ENCODE results near the gene TWNK.
A peak's percentile ranks its signal among the peaks of the same experiment; 100 is the strongest.
"Not testable (repeated sequence)": the region's sequence is repeated elsewhere in the genome, so short reads cannot be mapped to it uniquely, and the experiment has no call there.

TWNK gene

GRCh38 chr10:100972904-100973535, 14.3 kb upstream of the TWNK start:
- DNase-seq (ENCODE audit: low spot score) = no peak
- FAIRE-seq = no peak

GRCh38 chr10:100975397-100975796, 11.9 kb upstream of the TWNK start:
- FAIRE-seq; DNase-seq (ENCODE audit: low spot score): not testable (repeated sequence)

GRCh38 chr10:100976906-100977305, 10.4 kb upstream of the TWNK start:
- no peak for DNase-seq (ENCODE audit: low spot score)
- FAIRE-seq = no peak

DNA sequence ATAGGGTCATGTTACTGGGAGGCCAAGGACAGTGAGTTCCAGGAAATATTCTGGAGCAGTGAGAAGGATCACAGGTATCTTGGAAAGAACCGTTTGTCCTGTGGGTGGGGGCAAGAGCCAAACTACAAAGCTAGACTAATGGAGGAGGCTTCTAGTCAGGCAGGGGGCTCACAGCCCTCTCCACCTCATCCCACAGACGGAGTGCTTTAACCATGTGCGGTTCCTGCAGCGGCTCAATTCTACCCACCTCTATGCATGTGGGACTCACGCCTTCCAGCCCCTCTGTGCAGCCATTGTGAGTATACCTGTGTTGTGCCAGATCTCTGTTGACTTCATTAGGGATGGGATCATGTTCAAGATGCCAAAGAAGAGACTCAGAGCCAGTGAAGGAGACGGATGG, 9.9 kb upstream of the TWNK start:
- no peak for FAIRE-seq
- no peak for DNase-seq (ENCODE audit: low spot score)

- no peak for DNase-seq (ENCODE audit: low spot score)
- peak; percentile 32 for FAIRE-seq
Measured at GRCh38 chr10:100978121-100978900, 9.0 kb upstream of the TWNK start.

- no peak for DNase-seq (ENCODE audit: low spot score)
- FAIRE-seq = no peak
Measured at GRCh38 chr10:100978901-100979195, 8.5 kb upstream of the TWNK start.

DNA sequence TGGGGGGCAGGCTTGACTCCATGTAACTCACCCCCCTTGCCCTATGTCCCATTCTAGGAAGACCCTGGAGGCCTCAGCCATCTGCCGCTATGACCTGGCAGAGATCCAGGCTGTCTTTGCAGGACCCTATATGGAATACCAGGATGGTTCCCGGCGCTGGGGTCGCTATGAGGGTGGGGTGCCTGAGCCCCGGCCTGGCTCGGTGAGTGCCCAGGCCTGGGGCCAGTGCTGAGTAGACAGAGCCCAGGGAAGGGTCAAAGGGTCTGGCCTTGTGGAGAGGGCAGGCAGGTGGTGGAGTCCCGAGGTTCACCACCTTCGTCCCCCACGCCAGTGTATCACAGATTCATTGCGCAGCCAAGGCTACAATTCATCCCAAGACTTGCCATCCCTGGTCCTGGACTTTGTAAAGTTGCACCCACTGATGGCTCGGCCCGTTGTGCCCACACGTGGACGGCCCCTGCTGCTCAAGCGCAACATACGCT, 7.5 kb upstream of the TWNK start:
- FAIRE-seq (no peak), DNase-seq (ENCODE audit: low spot score) (no peak)

DNA sequence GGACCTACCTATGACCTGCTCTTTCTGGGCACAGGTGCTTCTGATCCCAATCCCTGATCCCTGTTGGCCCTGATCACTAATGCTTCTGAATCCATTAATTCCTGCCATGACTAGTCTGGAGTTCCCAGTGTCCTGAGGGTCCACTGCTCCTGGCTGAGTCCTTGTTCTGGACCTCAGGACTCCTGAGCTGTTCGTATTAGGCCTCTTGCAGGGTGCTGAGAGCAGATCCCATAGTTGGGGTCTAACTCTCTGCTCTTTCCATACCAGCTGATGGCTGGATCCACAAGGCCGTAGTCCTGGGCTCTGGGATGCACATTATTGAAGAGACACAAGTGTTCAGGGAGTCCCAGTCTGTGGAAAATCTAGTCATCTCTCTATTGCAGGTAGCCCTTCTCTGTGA, 7.0 kb upstream of the TWNK start:
- no peak for DNase-seq (ENCODE audit: low spot score)
- FAIRE-seq = no peak

- DNase-seq (ENCODE audit: low spot score) (no peak), FAIRE-seq (no peak)
Measured at GRCh38 chr10:100980711-100981110, 6.6 kb upstream of the TWNK start.

DNA sequence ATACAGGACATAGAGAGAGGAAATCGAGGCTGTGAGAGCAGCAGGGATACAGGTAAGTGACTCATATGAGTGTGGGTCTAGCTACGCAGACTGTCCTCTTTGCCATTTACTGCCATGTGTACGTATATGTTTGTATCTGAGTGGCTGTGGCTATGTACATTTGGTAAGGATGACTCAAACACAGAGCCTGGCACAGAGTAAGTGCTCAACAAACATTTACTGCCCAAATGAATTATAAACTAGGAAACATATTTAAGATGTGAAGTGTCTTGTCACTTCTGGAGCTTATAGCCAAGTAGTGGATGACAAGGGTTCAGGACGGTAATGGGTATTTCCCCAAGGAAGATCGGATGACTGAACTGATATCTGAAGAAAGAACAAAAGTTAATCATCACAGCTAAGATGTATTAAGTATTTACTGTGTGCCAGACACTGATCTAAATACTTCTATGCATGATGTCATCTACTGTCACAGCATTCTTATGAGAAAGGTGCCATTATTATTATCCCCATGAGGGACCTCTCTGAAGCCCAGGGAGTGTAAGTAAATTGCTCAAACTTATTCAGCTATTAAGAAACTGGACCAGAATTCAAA, 6.1 kb upstream of the TWNK start:
- DNase-seq (ENCODE audit: low spot score) (no peak), FAIRE-seq (no peak)

- FAIRE-seq (no peak), DNase-seq (ENCODE audit: low spot score) (no peak)
Measured at GRCh38 chr10:100982916-100983830, 4.2 kb upstream of the TWNK start.

GRCh38 chr10:100983868-100984671, 3.3 kb upstream of the TWNK start:
- no peak for DNase-seq (ENCODE audit: low spot score)
- no peak for FAIRE-seq

DNA sequence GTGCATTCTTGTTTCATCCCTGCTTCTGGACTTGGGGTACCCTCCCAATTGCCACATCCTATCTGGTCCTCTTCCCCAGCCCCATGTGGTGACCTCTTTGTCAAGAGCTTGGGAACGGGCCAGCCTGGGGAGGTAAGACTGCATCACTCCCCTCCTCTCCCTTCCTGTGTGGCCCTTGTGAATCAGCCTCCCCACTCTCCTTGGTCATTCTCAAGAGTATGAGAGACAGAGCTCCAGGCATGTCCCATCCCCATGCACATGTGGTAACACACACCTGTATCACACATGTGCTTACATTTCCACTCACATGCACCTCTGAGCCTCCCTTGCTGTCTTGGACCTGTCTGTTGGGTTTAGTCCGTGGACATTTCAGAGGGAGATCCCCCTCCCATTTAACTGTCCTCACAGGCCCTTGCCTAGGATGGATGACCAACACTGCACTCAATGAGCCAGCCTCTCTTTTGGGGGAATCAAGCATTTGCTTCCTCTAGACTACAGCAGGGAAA, 2.6 kb upstream of the TWNK start:
- FAIRE-seq (no peak), DNase-seq (ENCODE audit: low spot score) (no peak)

- FAIRE-seq (no peak), DNase-seq (ENCODE audit: low spot score) (no peak)
Measured at GRCh38 chr10:100985336-100985735, 2.0 kb upstream of the TWNK start.

GRCh38 chr10:100986623-100986951, 756 bp upstream of the TWNK start:
- no peak for FAIRE-seq
- DNase-seq (ENCODE audit: low spot score) = no peak

GRCh38 chr10:100987685-100988049, 324 bp downstream of the TWNK start:
- DNase-seq (ENCODE audit: low spot score) (no peak), FAIRE-seq (no peak)

DNA sequence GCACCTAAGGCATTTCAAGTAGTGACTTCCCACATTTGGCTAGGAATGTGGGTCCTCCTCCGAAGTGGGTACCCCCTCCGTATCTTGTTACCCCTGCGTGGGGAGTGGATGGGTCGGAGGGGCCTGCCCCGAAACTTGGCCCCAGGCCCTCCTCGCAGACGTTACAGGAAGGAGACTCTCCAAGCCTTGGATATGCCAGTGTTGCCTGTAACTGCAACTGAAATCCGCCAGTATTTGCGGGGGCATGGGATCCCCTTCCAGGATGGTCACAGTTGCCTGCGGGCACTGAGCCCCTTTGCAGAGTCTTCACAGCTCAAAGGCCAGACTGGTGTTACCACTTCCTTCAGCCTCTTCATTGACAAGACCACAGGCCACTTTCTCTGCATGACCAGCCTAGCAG, 823 bp downstream of the TWNK start:
- FAIRE-seq = peak; percentile 52

DNA sequence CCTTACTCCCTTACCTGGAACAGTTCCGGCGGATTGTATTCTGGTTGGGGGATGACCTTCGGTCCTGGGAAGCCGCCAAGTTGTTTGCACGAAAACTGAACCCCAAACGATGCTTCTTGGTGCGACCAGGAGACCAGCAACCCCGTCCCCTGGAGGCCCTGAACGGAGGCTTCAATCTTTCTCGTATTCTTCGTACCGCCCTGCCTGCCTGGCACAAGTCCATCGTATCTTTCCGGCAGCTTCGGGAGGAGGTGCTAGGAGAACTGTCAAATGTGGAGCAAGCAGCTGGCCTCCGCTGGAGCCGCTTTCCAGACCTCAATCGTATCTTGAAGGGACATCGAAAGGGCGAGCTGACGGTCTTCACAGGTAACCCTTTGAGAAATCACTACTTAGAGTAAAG, 1.7 kb downstream of the TWNK start:
- DNase-seq (ENCODE audit: low spot score) = no peak
- no peak for FAIRE-seq

More for the DNA sequence above, 823 bp downstream of the TWNK start:
- no peak for DNase-seq (ENCODE audit: low spot score)

DNA sequence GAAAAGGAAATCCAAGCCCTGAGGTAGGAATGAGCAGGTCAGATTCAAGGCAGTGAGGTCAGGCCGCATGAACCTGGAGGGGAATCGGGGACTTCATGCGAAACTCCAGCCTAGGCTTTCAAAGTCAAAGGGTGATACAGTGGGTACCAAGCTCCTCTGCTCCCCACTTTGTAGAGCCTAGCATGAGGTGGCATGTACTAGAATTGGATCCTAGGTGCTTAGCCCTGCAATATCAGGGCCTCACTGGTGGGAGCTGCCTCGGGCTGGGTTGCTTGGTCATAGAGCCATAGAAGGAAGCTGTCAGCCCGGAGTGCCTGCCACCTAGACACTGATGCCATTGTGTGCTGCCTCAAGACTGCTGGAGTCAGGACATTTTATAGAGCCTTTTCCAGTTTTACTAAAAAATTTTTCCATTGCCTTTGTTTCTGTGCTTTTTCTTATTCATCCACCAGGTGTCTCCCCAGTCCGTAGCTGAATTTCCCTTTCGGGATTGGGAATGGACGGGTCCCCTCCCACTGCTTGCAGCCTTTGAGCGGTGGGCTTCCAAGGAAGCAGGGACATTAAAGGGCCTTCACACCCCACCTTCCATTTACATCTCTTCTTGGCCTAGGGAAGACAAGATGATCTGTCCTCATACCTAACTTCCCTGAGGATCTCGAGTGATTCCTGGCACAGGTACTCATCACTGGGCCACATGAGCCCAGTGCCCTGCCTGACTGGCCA, 6.8 kb downstream of the TWNK start:
- DNase-seq (ENCODE audit: low spot score) (peak; percentile 41), FAIRE-seq (no peak)

DNA sequence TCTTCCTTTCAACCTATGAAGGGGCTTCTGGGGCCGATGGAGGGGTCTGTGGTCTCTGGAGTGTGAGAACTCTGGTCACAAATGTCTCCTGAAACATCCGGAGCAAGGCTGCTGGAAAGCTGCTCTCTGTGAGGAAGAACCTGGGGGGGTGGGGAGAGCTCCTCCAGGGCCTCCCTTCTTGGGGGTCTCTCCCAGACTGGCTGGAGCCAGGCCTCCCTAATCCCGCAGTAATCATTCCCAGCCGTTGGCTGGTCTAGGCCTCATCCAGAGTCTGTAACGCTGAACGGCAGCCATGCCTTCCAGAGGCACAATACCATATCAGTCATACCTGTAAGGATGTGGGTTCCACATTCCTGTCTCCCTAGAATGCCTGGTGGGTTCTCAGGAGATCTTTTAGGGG, 7.8 kb downstream of the TWNK start:
- FAIRE-seq = no peak

More for the DNA sequence above, 7.8 kb downstream of the TWNK start:
- no peak for DNase-seq (ENCODE audit: low spot score)
